Esophagus squamous epithelium (tissue), 4 donors: ENCODE data around the gene ADCK1.

Source experiments
- POLR2A ChIP-seq, 4 donors: fragments of 450-650 bp; IDR thresholded peaks; one replicate each; pipeline ENCODE4 v1.6.1; 2017; ENCODE audit warnings: antibody characterized with exemption in 4 of 4, mild to moderate bottlenecking in 4 of 4, moderate library complexity in 3 of 4
- TF ChIP-seq, protein P1 (sequence below), 6 experiments: fragments of 450-650 bp in 4 of 6; fragments of 200-600 bp in 2 of 6; sonication (generic) in 2 of 6; IDR thresholded peaks; one replicate each; pipeline ENCODE4 v1.5.1; 2016 to 2019; ENCODE audit warnings: antibody characterized with exemption in 6 of 6, mild to moderate bottlenecking in 4 of 6, moderate library complexity in 4 of 6

DNA sequence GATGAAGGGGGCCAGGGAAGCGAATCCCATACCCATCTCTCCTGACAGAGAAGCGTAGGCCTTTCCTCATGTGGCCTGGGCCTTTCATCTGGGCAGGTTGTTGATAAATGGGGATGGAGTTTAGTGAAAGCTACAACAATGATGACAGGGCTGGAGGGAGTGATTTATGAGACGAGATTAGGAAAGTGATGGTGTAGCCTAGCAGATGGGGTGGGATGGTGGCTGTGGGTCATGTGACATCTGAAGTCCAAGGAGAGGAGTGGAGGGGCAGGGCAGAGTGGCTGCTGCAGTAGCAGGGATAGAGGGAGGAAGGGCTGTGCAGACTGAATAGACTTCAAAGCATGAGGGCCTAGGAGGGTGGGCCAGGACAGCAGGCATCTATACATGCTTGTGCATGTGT is 85.5 kb downstream of the ADCK1 start:
- TF ChIP-seq, protein P1, sequence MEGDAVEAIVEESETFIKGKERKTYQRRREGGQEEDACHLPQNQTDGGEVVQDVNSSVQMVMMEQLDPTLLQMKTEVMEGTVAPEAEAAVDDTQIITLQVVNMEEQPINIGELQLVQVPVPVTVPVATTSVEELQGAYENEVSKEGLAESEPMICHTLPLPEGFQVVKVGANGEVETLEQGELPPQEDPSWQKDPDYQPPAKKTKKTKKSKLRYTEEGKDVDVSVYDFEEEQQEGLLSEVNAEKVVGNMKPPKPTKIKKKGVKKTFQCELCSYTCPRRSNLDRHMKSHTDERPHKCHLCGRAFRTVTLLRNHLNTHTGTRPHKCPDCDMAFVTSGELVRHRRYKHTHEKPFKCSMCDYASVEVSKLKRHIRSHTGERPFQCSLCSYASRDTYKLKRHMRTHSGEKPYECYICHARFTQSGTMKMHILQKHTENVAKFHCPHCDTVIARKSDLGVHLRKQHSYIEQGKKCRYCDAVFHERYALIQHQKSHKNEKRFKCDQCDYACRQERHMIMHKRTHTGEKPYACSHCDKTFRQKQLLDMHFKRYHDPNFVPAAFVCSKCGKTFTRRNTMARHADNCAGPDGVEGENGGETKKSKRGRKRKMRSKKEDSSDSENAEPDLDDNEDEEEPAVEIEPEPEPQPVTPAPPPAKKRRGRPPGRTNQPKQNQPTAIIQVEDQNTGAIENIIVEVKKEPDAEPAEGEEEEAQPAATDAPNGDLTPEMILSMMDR (IDR thresholded peaks at IDR 0.05), result no peak
- no peak for TF ChIP-seq POLR2A (IDR thresholded peaks at IDR 0.05)
